Measurements from ENCODE around the gene TPX2.

GRCh38 chr20:31822421-31823330 is 83.6 kb downstream of the TPX2 start:
- TF ChIP-seq CTCF (IDR thresholded peaks at IDR 0.05): peak; percentile 99
- TF ChIP-seq EZH2 (IDR thresholded peaks at IDR 0.05; ENCODE audit: borderline replicate concordance, insufficient read depth, low read depth, low read length, poor library complexity, severe bottlenecking): no peak

All from B cell (primary cell).